Measurements from ENCODE around the gene YPEL1. TPM values are rescaled to one million over a fixed set of nuclear protein-coding genes. Genes with fewer than 3 reads are reported as not detected.

Gene YPEL1
- total and polyA plus RNA-seq, 4 donors = 0.83 to 4.8 (median 2.2) TPM

GRCh38 chr22:21650280-21650679 is 85.3 kb downstream of the YPEL1 start:
- H3K9me3 ChIP-seq (ENCODE audit: control insufficient read depth in 4 of 4, low read length in 3 of 4) = no peaks in the 10 kb centered on the region
- WGBS = 98% methylated on average over 7 of the region's 7 CpGs
- H3K36me3 ChIP-seq (ENCODE audit: control insufficient read depth in 4 of 4, insufficient read depth in 3 of 4, low read depth in 1 of 4, low read length in 3 of 4) = peaks cover 0 to 6% (median 4%) of the 10 kb centered on the region in 4 donors
- H3K27ac ChIP-seq (ENCODE audit: low read depth in 1 of 2, low read length in 2 of 2) = no peak overlapping the region
- H3K27me3 ChIP-seq (ENCODE audit: control insufficient read depth in 4 of 4, insufficient read depth in 4 of 4, low read length in 3 of 4) = no peaks in the 10 kb centered on the region
- H3K9ac ChIP-seq (ENCODE audit: low read depth in 1 of 2, low read length in 2 of 2) = no peak overlapping the region
- no peak for TF ChIP-seq RXRA (IDR thresholded peaks at IDR 0.05)
- no peak for TF ChIP-seq FOXA1 (IDR thresholded peaks at IDR 0.05)
- TF ChIP-seq SP1 (IDR thresholded peaks at IDR 0.05) = no peak
- TF ChIP-seq NR2F2 (IDR thresholded peaks at IDR 0.05) = no peak
- no peak for TF ChIP-seq EGR1 (IDR thresholded peaks at IDR 0.05; ENCODE audit: low read depth in 2 of 2)
- no peak for TF ChIP-seq ATF3 (IDR thresholded peaks at IDR 0.05)
- no peak for TF ChIP-seq JUND (IDR thresholded peaks at IDR 0.05)
- no peak for TF ChIP-seq MAX (IDR thresholded peaks at IDR 0.05)
- TF ChIP-seq HNF4G (IDR thresholded peaks at IDR 0.05) = no peak
- no peak for TF ChIP-seq GABPA (IDR thresholded peaks at IDR 0.05 in 1 of 2, conservative IDR thresholded peaks at IDR 0.05 in 1 of 2)
- TF ChIP-seq TAF1 (conservative IDR thresholded peaks at IDR 0.05) = no peak
- no peak for TF ChIP-seq CTCF (IDR thresholded peaks at IDR 0.05; ENCODE audit: low read depth, low read length, missing input control)
- no peak for TF ChIP-seq HNF4A (conservative IDR thresholded peaks at IDR 0.05)
- no peak for TF ChIP-seq RAD21 (IDR thresholded peaks at IDR 0.05)
- TF ChIP-seq ZBTB33 (IDR thresholded peaks at IDR 0.05) = no peak
- TF ChIP-seq YY1 (IDR thresholded peaks at IDR 0.05) = no peak
- TF ChIP-seq REST (IDR thresholded peaks at IDR 0.05) = no peak
- TF ChIP-seq FOXA2 (IDR thresholded peaks at IDR 0.05) = no peak
- H3K4me1 ChIP-seq (ENCODE audit: control insufficient read depth in 4 of 4, insufficient read depth in 4 of 4, low read length in 3 of 4) = peaks cover 11 to 17% (median 13%) of the 10 kb centered on the region in 4 donors
- no peak overlapping the region for H3K4me3 ChIP-seq (ENCODE audit: low read depth in 1 of 3, low read length in 3 of 3)
- DNase-seq (ENCODE audit: low spot score) = no peak

Small RNA genes lying within 50 kb of the gene (small RNA-seq; reads per million reads assigned to genes)
- 6.2 reads per million, percentile 93 among the genes with 10 or more reads in this experiment for gene MIR301B
- not detected for gene RN7SL280P

Other genes with a start within 250 kb of the YPEL1 start
- under 1 TPM; 0.05 to 0.08 TPM for gene RIMBP3C, start 184.3 kb downstream of the YPEL1 start, total RNA-seq
- gene RIMBP3C, start 184.3 kb downstream of the YPEL1 start, polyA plus RNA-seq = under 1 TPM in 1 of 2 donors, not detected in 1; 0.05 TPM
- gene UBE2L3, start 168.1 kb downstream of the YPEL1 start, total RNA-seq = 10 to 100 TPM; 14.3 to 16.0 TPM
- 10 to 100 TPM; 23.6 to 33.4 TPM for gene UBE2L3, start 168.1 kb downstream of the YPEL1 start, polyA plus RNA-seq
- gene YDJC, start 105.8 kb downstream of the YPEL1 start, total RNA-seq = 1 to 10 TPM; 8.0 to 8.5 TPM
- 10 to 100 TPM in 1 of 2 donors, 1 to 10 TPM in 1; 8.0 to 18.7 TPM for gene YDJC, start 105.8 kb downstream of the YPEL1 start, polyA plus RNA-seq
- gene CCDC116, start 103.0 kb downstream of the YPEL1 start, total RNA-seq = under 1 TPM; 0.05 to 0.08 TPM
- gene CCDC116, start 103.0 kb downstream of the YPEL1 start, polyA plus RNA-seq = under 1 TPM in 1 of 2 donors, not detected in 1; 0.05 TPM
- gene SDF2L1, start 93.5 kb downstream of the YPEL1 start, total RNA-seq = 100 to 1,000 TPM in 1 of 2 donors, 10 to 100 TPM in 1; 44.8 to 121 TPM
- gene SDF2L1, start 93.5 kb downstream of the YPEL1 start, polyA plus RNA-seq = 100 to 1,000 TPM in 1 of 2 donors, 10 to 100 TPM in 1; 36.3 to 173 TPM
- 10 to 100 TPM; 19.5 to 26.7 TPM for gene PPIL2, start 69.8 kb downstream of the YPEL1 start, total RNA-seq
- gene PPIL2, start 69.8 kb downstream of the YPEL1 start, polyA plus RNA-seq = 10 to 100 TPM; 12.4 to 15.5 TPM
- gene MAPK1, start 131.9 kb upstream of the YPEL1 start, total RNA-seq = 10 to 100 TPM; 29.0 to 31.8 TPM
- gene MAPK1, start 131.9 kb upstream of the YPEL1 start, polyA plus RNA-seq = 10 to 100 TPM in 1 of 2 donors, 1 to 10 TPM in 1; 8.3 to 16.6 TPM
- gene PPM1F, start 217.1 kb upstream of the YPEL1 start, total RNA-seq = 10 to 100 TPM; 11.4 to 15.5 TPM
- gene PPM1F, start 217.1 kb upstream of the YPEL1 start, polyA plus RNA-seq = 1 to 10 TPM; 1.8 to 6.4 TPM
- gene TOP3B, start 247.0 kb upstream of the YPEL1 start, total RNA-seq = 10 to 100 TPM in 1 of 2 donors, 1 to 10 TPM in 1; 9.7 to 26.9 TPM
- gene TOP3B, start 247.0 kb upstream of the YPEL1 start, polyA plus RNA-seq = 1 to 10 TPM; 6.0 to 7.9 TPM

Measured in liver (tissue), 10 donors.